Measurements from ENCODE around the gene JMJD1C. TPM values are rescaled to one million over a fixed set of nuclear protein-coding genes. Genes with fewer than 3 reads are reported as not detected.
A peak's percentile ranks its signal among the peaks of the same experiment; 100 is the strongest.

JMJD1C gene
- total RNA-seq, 6 experiments from 2014 or later: 29.6 to 53.3 (median 38.2) TPM

DNA sequence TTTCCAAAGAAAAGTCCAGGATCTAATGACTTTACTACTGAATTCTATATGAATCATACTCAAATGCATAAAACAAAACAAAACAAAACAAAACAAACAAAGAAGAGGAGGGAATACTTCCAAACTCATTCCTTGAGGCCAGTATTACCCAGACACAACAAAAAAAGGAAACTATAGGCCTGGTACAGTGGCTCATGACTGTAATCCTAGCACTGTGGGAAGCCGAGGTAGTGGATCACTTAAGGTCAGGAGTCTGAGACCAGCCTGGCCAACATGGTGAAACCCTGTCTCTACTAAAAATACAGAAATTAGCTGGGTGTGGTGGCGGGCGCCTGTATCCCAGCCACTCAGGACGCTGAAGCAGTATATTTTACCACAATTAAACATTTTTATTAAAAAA, 218.0 kb downstream of the JMJD1C start:
- H3K9me3 ChIP-seq: no peaks in the 10 kb centered on the region
- H3K27me3 ChIP-seq: no peaks in the 10 kb centered on the region
- no peaks in the 10 kb centered on the region for H3K36me3 ChIP-seq
- ATAC-seq (peak in 1 of 4 donors; percentile 38), DNase-seq (no peak)
- peaks cover 0 to 14% (median 3%) of the 10 kb centered on the region in 4 donors for H3K4me1 ChIP-seq
- no peak for TF ChIP-seq POLR2A (IDR thresholded peaks at IDR 0.05)
- TF ChIP-seq, protein P1, sequence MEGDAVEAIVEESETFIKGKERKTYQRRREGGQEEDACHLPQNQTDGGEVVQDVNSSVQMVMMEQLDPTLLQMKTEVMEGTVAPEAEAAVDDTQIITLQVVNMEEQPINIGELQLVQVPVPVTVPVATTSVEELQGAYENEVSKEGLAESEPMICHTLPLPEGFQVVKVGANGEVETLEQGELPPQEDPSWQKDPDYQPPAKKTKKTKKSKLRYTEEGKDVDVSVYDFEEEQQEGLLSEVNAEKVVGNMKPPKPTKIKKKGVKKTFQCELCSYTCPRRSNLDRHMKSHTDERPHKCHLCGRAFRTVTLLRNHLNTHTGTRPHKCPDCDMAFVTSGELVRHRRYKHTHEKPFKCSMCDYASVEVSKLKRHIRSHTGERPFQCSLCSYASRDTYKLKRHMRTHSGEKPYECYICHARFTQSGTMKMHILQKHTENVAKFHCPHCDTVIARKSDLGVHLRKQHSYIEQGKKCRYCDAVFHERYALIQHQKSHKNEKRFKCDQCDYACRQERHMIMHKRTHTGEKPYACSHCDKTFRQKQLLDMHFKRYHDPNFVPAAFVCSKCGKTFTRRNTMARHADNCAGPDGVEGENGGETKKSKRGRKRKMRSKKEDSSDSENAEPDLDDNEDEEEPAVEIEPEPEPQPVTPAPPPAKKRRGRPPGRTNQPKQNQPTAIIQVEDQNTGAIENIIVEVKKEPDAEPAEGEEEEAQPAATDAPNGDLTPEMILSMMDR (IDR thresholded peaks at IDR 0.05): no peak
- no peak overlapping the region for H3K4me3 ChIP-seq
- intact Hi-C loops (cut with DNase I): no loop called here
- H3K27ac ChIP-seq: no peak overlapping the region
- WGBS (ENCODE audit: insufficient coverage, low coverage, low lambda C conversion rate, missing lambda C conversion rate): 86% methylated on average over 4 of the region's 4 CpGs

DNA sequence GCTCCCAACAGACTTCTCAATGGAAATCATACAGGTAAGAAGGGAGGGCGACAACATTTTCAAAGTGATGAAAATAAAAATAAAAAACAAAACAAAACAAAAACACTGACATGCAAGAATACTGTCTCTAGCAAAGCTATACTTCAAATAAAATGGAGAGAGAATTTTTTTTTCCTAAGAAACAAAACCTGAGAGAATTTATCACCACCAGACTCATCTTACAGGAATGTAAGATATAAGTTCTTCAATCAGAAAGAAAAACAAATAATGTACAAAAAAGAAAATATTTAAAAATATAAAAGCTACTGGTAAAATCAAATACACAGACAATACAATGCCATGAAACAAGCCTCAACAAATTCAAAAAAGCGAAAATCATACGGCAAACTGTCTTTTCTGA, 219.4 kb downstream of the JMJD1C start:
- Histone ChIP-seq H3K27ac (no peak overlapping the region), H3K36me3 (no peaks in the 10 kb centered on the region), H3K4me3 (no peak overlapping the region), H3K9me3 (no peaks in the 10 kb centered on the region), H3K4me1 (peaks cover 0 to 15% (median 0%) of the 10 kb centered on the region in 4 donors), H3K27me3 (no peaks in the 10 kb centered on the region)
- TF ChIP-seq, protein P1 (IDR thresholded peaks at IDR 0.05): no peak
- no peak for TF ChIP-seq POLR2A (IDR thresholded peaks at IDR 0.05)
- 94% methylated on average over 3 of the region's 3 CpGs for WGBS (ENCODE audit: insufficient coverage, low coverage, low lambda C conversion rate, missing lambda C conversion rate)
- intact Hi-C loops (cut with DNase I): no loop called here
- ATAC-seq (no peak), DNase-seq (no peak)

DNA sequence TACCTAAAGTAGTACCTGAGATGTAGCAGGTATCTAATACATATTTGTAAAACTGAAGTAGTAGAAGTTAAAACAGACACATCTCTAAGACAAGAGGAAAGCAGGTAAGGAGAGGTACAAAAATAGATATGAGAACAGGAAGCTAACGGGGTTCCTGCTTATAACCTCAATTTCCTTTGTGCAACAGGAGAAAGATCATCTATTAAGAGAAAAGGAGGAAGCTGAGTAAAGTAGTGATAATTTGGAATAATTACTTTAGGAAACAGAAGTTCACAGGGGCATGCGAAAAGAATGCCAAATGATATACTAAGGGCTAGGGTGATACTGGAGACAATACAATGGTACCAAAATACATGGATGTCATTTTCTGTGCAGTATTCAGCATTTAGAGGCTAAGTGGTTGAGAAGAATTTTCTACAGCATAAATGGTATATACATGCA, 223.9 kb downstream of the JMJD1C start:
- no peaks in the 10 kb centered on the region for H3K27me3 ChIP-seq
- intact Hi-C loops (cut with DNase I): no loop called here
- TF ChIP-seq, protein P1 (IDR thresholded peaks at IDR 0.05): no peak
- TF ChIP-seq POLR2A (IDR thresholded peaks at IDR 0.05): no peak
- ATAC-seq (peak; percentile 50 to 78 (median 62)), DNase-seq (no peak)
- no peaks in the 10 kb centered on the region for H3K36me3 ChIP-seq
- peaks cover 0 to 23% (median under 1%) of the 10 kb centered on the region in 4 donors for H3K4me1 ChIP-seq
- no peak overlapping the region for H3K27ac ChIP-seq
- no peaks in the 10 kb centered on the region for H3K9me3 ChIP-seq
- no peak overlapping the region for H3K4me3 ChIP-seq
- 34% methylated on average over 2 of the region's 2 CpGs for WGBS (ENCODE audit: insufficient coverage, low coverage, low lambda C conversion rate, missing lambda C conversion rate)

DNA sequence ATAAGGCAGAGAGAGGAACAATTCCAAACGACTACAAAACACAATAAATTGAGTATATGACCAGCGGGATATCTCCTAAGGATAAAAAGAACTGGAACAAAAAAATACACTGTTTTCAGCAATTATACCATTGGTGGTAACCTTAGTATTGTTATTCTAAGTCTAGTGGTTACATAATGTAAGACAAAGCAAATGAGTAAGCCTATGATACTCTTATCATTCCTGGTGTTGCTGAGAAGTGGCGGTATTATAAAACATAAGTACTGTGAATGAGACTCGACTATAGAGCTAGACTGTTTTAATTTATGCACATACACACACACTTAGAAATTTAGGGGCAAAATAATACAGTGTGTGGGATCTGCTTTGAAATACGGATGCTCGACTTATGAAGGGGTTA, 225.0 kb downstream of the JMJD1C start:
- no peaks in the 10 kb centered on the region for H3K9me3 ChIP-seq
- TF ChIP-seq POLR2A (IDR thresholded peaks at IDR 0.05): no peak
- TF ChIP-seq, protein P1 (IDR thresholded peaks at IDR 0.05): no peak
- WGBS (ENCODE audit: insufficient coverage, low coverage, low lambda C conversion rate, missing lambda C conversion rate): 62% methylated on average over 6 of the region's 6 CpGs
- H3K4me3 ChIP-seq: no peak overlapping the region
- peaks cover 0 to 33% (median 2%) of the 10 kb centered on the region in 4 donors for H3K4me1 ChIP-seq
- no peak overlapping the region for H3K27ac ChIP-seq
- DNase-seq (no peak), ATAC-seq (no peak)
- intact Hi-C loops (cut with DNase I): no loop called here
- no peaks in the 10 kb centered on the region for H3K27me3 ChIP-seq
- no peaks in the 10 kb centered on the region for H3K36me3 ChIP-seq

DNA sequence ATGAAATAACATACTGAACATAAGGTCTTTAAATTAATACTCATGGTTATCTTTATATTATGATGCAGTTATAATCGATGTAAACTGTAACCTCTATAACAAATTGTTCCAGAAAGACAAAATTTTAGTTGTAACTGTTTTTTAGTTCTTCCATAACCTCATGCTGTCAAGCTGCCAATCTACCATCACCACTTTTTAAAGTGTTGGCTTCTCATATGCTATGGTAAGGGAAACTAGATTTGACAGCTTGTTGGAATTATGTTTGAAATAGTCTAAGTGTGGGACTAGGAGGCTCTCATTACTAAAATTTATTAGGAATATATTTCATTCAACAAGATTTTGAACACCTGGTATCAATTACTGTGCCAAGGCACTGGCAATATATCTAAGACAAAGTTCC, 227.3 kb downstream of the JMJD1C start:
- H3K27me3 ChIP-seq: no peaks in the 10 kb centered on the region
- DNase-seq (no peak), ATAC-seq (no peak)
- TF ChIP-seq, protein P1 (IDR thresholded peaks at IDR 0.05): no peak
- no peak for TF ChIP-seq POLR2A (IDR thresholded peaks at IDR 0.05)
- H3K27ac ChIP-seq: no peak overlapping the region
- no peaks in the 10 kb centered on the region for H3K36me3 ChIP-seq
- WGBS (ENCODE audit: insufficient coverage, low coverage, low lambda C conversion rate, missing lambda C conversion rate): 71% methylated on average over 1 of the region's 1 CpG
- peaks cover 0 to 39% (median 2%) of the 10 kb centered on the region in 4 donors for H3K4me1 ChIP-seq
- H3K4me3 ChIP-seq: no peak overlapping the region
- no peaks in the 10 kb centered on the region for H3K9me3 ChIP-seq
- intact Hi-C loops (cut with DNase I): no loop called here
